ENCODE data around the gene KLK14.

KLK14 gene

DNA sequence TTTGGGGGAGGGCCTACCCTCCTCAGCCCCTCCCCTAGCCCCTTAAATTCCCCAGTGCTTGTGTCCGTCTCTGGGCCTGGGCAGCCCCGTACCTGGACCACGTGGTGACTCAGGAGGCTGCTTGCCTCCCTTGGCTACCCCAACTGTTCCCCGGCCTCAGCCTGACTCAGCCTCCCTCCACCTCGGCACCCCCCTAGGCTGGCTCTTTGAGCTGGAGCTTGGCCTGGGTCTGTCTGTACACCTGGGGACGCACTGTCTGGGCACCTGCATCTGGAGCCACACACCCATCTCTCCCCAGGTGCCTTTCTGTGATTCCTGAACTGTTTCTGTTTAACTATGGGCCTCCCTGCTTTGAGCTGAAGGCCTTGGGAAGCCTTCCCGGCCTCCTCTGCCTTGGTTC is 1.8 kb upstream of the KLK14 start:
- DNase-seq: no peak

DNA sequence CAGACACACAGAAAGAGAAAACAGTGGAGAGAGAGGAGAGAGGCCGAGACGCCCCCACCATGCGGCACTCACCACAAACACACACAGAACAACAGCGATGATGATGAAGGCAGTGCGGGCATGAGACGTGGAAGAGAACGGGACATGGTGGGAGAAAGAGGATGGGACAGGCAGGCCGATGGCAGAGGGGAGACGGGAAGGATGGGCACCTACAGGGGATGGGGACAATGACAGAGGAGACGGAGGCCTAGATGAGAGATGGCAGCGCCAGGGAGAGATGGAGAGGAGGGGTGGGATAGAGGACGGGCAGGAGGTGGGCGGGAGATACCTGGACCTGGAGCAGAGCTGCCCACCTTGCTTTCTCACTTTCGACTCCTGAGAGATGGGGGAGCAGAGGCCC is 1.1 kb upstream of the KLK14 start:
- no peak for DNase-seq

GRCh38 chr19:51083181-51083580 is 494 bp upstream of the KLK14 start:
- no peak for DNase-seq

DNA sequence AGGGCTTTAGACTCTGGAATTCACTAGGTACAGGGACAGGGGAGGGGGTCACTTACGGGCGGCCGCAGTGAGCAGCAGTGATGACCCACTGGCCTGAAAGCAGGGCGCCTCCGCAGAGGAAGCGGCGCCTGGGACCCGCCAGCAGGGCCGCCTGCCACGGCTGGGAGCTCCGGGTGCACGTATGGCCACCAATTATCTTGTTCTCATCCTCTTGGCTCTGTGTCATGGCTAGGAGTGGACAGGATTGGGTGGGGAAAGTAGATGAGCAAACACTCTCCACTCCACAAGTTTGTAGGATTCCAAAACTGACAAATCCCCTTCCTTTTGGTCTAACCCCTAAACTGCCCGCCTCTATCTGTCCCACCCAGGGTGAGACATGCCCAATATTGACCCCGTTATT is 1.2 kb downstream of the KLK14 start:
- no peak for DNase-seq

GRCh38 chr19:51079481-51080110 is 3.1 kb downstream of the KLK14 start:
- no peak for DNase-seq

DNA sequence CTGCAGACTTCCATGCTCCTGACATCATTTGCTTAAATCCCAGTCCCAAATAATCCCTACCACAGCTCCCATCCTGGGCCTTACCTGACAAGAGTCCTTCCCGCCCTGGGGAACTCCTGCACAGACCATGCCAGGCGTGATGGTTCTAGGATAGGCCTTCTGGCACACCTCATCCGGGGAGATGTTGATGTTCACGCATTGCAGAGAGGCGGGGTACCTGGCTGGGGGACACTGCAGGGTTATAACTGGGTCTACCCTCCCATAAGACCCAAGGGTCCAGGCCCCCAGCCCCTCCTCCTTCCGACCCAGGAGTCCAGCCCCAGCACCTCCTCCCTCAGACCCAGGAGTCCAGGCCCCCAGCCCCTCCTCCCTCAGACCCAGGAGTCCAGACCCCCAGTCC is 4.0 kb downstream of the KLK14 start:
- no peak for DNase-seq

- no peak for DNase-seq
Observed at GRCh38 chr19:51078104-51078503, 4.6 kb downstream of the KLK14 start.

DNA sequence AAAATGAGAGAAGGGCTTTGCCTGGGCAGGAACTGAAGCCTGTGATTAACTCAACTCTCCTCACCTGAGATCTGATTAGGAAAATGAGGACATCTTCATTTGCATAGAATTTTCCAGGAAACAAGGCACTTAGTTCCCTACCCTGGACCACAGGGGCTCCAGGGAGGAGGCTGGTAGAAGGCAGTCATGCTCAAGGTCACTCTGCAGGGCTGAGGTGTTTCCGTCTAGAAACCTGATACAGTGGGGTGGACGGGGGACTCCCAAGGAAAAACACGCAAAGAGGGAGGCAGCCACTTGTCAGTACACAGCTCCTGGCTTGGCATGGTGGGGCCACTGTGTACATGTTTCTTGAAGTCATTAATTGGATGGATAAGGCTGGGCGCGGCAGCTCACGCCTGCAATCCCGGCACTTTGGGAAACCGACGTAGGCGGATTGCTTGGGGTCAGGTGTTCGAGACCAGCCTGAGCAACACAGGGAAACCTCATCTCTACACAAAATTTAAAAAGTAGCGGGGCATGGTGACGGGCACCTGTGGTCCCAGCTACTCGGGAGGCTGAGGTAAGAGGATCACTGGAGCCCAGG is 6.0 kb downstream of the KLK14 start:
- no peak for DNase-seq

DNA sequence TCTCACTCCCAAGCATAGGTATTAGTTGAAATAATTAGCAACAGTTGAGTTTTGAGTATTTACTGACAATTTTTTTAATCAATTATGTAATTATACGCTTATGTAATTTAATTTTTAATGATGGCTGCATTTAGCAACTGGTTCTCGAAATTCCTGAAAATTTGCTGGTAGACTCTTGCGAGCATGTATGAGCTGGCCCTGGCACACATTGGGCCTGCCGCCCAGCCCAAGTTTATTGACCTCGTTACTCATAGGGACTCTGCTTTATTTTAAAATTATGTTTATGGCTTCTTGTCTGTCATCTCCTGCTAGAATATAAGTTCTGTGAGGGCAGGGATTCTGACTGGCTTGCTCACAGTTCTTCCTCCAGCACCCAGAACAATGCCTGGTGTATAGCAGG is 6.7 kb downstream of the KLK14 start:
- DNase-seq: no peak

DNA sequence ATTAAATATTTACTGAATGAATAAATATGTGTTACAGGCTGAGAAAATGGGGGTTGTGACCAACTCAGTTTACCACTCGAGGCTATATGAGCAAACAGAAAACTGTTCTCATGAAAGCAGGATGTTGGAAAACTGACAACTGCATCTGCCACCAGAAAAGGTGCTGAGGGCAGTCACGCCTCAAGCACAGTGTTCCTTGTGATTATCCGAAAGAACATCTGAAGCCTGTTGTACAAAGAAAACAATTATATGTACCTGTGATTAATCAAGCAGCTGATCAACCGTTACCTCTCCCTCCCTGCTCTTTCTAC is 11.6 kb downstream of the KLK14 start:
- DNase-seq: no peak

DNA sequence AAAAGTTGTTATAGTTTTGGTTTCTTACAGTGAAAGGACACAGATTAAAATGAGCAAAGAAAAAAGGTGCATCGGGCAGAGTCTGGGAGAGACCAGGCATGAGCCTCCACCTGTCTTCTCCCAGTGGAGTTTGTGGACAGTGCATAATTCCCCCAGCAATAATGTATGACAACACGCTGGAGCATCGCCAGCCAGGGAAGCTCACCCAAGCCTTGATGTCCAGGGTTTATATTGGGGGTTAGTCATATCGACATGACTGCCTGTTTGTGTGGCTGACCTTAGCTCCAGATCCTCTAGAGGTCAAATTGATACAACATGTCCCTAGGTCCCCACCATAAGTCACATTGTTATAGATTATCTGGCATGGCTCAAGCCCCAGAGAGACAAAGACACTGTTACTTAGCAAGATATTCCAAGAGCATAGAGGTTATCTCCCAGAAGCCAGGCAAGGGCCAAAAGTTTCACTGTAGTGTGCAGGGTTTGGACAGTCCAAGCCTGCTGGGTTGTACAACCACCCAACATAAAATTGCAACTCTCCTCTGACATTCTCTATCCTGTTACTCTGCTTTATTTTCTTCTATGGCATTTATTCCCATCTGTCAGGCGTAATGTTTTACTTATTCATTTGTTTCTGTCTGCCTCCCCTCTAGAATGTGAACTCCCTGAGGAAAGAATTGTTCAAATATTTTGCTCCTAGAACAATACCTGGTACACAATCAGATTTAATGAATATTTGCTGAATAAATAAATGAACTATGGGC is 12.2 kb downstream of the KLK14 start:
- DNase-seq: no peak

DNA sequence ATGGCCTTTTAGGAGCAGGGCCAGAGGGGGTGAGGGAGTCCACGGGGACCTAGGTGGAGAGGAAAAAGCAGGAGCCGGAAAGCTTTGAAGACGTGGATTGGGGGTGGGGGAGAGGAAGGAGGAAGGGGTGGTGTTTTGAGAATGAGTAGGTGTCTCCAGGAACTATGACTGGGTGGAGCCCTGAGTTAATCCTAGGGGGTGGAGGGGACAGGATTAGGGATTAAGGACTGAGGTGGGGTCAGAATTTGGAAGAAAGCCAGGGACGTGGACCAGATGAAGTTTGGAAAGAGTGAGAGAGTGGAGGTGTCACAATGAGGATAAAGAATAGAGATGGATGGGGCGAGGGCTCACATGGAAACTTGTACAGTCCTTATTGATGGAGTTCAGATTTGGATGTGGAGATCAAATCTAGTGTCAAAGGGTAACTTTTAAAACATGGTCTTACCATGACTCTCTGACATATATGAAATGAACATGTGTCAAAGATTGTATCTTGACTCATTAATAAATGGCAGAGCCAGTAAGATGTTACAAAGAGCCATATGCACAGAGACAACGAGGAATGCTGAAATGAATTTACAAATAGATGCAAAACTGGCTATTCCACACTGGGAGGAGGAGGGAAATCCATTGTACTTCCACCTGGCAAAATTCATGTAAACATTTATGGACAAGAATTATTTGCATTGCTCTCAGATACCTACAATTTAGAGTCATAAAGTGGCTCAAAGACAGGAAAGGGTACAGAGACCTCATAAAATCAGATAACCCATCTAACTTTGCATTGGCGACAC is 16.1 kb downstream of the KLK14 start:
- DNase-seq: no peak

- no peak for DNase-seq
Observed at GRCh38 chr19:51065221-51065960, 17.3 kb downstream of the KLK14 start.

DNA sequence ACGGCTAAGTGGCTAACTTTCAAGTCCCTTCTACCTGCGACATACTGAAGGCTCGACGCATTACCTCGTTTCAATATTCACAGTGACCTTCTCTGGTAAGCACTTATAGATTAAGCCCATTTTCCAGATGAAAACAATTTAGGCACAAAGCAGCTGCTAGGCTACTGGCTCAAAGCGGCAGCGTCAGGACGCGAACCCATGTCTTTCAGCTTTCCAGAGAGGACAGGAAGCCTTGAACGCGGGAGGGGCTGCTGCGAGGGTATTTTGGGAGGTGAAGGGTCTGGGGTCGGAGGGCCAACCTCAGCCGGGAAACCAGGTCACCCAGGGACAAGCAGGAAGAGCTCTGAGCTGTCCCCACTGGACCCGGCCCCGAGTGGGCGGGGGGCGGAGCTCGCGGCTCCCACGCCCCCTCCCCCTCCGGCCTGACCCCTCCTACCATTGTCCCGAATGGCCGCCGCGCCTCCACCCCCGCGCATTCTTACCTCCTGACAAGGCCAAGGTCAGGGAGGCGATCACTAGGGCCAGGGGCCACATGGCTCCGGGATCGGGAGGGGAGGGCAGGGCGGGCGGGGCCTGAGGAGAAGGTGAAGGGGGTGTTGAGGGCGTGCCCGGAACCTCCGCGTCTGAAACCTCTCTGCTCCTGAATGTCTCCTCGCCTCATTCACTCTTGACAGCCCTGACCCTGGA is 18.0 kb downstream of the KLK14 start, which contains the start of gene KLK13:
KLK13 (minus strand) TSS at position 559 of the 687 bp plus-strand sequence; CDS start at position 534, 25 bp downstream.
- no peak for DNase-seq

DNA sequence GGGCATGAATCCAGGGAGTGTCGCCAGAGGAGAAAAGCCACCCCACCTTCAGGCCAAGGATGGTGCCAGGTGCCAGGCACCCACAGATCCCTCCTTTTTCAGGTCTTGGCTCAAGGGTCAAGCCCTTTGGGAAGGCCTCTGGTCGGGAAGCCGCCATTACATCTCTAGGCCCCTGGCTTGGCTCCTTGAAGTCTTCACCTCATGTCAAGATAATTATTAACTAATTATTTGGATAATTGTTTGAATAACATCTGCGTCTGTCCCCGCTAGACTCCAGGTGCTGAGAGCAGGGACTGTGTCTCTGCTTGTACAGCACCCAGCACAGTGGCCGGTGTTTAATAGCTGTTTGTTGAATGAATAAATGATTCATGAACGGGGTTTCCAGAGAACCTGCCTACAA is 19.0 kb downstream of the KLK14 start:
- DNase-seq: no peak

DNA sequence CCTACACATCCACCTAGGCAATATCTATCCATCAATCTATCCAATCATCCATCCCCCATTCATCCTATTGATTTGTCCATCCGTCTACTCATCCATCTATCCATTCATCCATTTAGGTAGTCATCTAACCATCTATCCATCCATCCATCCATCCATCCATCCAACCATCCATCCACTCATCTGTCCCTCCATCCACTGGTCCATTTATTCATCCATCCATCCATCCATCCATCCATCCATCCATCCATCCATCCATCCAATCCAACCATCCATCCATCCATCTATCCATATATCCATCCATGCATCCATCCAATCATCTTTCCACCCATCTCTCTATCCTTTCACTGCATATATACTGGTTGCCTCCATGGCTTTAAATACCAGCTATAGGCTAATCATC is 21.7 kb downstream of the KLK14 start:
- no peak for DNase-seq

- no peak for DNase-seq
Observed at GRCh38 chr19:51060336-51060735, 22.4 kb downstream of the KLK14 start.

- DNase-seq: no peak
Observed at GRCh38 chr19:51059715-51060114, 23.0 kb downstream of the KLK14 start.

DNA sequence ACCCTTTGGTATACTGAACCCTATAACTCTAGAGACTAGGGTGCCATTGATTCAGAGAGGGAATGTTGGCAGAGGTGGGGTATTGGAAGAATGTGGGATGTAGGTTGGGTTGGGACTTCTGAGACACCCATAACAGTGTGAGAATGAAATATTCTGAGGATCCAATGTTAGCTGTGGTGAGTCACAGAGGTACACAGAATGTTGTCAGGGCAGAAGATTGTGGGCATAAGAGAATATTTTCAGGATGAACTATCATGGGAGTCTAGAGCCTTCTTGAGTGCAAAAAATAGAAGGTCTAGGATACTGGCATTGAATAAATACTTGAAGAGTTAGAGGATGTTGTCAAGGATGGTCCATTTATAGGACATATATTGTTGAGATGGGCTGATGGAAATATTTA is 26.8 kb downstream of the KLK14 start:
- no peak for DNase-seq

DNA sequence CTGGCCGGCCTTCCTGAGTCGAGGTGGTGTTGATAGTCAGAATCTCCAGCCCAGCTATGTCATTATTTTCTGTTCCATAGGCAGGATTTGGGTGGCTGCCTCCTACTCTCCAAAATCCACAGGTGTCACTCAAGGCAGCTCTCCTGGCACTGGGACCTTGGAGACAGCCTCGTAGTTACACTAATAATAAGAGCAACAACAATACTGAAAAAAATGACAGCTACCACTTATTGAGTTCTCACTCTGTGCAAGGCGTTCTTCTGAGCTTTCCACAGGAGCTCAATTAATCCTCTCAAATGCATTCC is 35.7 kb downstream of the KLK14 start:
- no peak for DNase-seq

GRCh38 chr19:51044327-51044726 is 38.4 kb downstream of the KLK14 start:
- no peak for DNase-seq

DNA sequence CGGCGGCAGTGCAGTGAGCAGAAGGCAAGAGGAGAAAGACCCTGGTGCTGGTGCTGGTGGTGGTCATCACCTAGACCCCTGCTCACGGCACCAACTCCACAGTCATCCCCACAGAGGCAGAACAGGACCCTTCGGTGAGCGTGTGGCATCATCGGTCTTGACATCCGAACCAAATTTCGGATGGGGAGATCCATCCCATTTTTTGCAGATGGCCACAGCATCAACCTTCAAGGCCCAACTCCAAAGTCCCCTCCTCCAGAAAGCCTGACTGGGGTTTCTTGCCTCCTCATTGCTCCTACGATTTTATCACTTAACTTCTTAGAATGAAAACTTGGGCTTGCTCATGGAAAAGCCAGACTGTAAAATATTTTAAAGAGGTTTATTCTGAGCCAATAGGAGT is 39.2 kb downstream of the KLK14 start:
- DNase-seq: no peak

All from T-helper 1 cell (primary cell).